ENCODE data around the gene ZNF776. TPM values are rescaled to one million over a fixed set of nuclear protein-coding genes. Genes with fewer than 3 reads are reported as not detected.
A peak's percentile ranks its signal among the peaks of the same experiment; 100 is the strongest.
"Not testable (repeated sequence)": the region's sequence is repeated elsewhere in the genome, so short reads cannot be mapped to it uniquely, and the experiment has no call there.

ZNF776 gene
- total and polyA plus RNA-seq, 2 donors: 11.1 to 31.1 TPM

GRCh38 chr19:57789288-57789687 lies 42.7 kb downstream of the ZNF776 start:
- DNase-seq (ENCODE audit: extremely low spot score): no peak
- 96% methylated on average over 4 of the region's 4 CpGs for WGBS
- Histone ChIP-seq H3K4me3 (ENCODE audit: low read depth, low read length) (no peak overlapping the region), H3K36me3 (ENCODE audit: insufficient read depth) (peaks cover 2% of the 10 kb centered on the region), H3K27ac (ENCODE audit: low read depth) (no peak overlapping the region), H3K4me1 (ENCODE audit: insufficient read depth) (no peaks in the 10 kb centered on the region)

DNA sequence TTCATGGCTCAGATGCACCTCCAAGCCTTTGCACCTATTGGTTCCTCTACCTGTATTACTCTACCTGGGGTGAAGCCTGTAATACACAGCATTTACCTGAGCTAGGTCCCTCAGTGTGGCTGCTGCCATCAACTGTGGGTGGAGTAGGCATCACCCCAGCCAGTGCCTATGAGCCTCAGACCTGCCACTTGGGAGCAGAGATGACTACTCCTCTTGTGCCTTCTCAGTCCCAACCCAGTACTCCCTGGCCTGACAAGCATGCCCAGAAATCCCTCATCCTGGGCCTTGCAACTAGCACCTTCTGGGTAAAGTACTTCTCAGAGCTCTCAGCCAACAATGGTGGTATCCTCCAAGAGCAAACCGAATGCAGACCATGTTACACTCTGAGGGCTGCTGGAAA lies 50.0 kb downstream of the ZNF776 start:
- H3K4me1 ChIP-seq (ENCODE audit: insufficient read depth); H3K27ac ChIP-seq (ENCODE audit: low read depth); DNase-seq (ENCODE audit: extremely low spot score); H3K4me3 ChIP-seq (ENCODE audit: low read depth, low read length); H3K36me3 ChIP-seq (ENCODE audit: insufficient read depth): not testable (repeated sequence)
- WGBS: 98% methylated on average over 1 of the region's 1 CpG

- H3K4me1 ChIP-seq (ENCODE audit: insufficient read depth): no peaks in the 10 kb centered on the region
- 57% methylated on average over 5 of the region's 5 CpGs for WGBS
- H3K36me3 ChIP-seq (ENCODE audit: insufficient read depth): no peaks in the 10 kb centered on the region
- DNase-seq (ENCODE audit: extremely low spot score): no peak
- H3K4me3 ChIP-seq (ENCODE audit: low read depth, low read length): no peak overlapping the region
- peak overlapping the region; percentile 38 for H3K27ac ChIP-seq (ENCODE audit: low read depth)
Observed at GRCh38 chr19:57800696-57801095, 54.1 kb downstream of the ZNF776 start.

- no peak overlapping the region for H3K4me3 ChIP-seq (ENCODE audit: low read depth, low read length)
- H3K4me1 ChIP-seq (ENCODE audit: insufficient read depth): no peaks in the 10 kb centered on the region
- WGBS: 88% methylated on average over 4 of the region's 4 CpGs
- DNase-seq (ENCODE audit: extremely low spot score): no peak
- H3K27ac ChIP-seq (ENCODE audit: low read depth): peak overlapping the region; percentile 78
- H3K36me3 ChIP-seq (ENCODE audit: insufficient read depth): peaks cover 2% of the 10 kb centered on the region
Observed at GRCh38 chr19:57802269-57802668, 55.7 kb downstream of the ZNF776 start.

DNA sequence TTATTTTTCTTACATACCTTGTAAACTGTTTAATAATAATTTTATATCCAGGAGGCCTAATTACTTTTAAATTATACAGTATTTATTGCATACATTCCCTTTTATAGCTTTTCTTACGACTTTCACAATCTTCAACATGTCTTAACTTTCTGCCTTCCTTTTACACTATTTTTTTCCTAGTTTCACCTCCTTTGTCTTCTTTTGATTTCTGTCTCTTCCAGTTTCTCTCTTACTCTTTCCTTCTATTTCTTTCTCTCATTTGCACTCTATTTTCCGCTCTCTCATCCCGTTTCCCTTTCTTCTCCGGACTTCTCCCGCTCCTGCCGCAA lies 56.6 kb downstream of the ZNF776 start:
- WGBS: 12% methylated on average over 6 of the region's 6 CpGs
- no peaks in the 10 kb centered on the region for H3K4me1 ChIP-seq (ENCODE audit: insufficient read depth)

GRCh38 chr19:57803594-57804325 lies 57.1 kb downstream of the ZNF776 start:
- DNase-seq (ENCODE audit: extremely low spot score): no peak
- H3K36me3 ChIP-seq (ENCODE audit: insufficient read depth): peaks cover 4% of the 10 kb centered on the region
- 3% methylated on average over 19 of the region's 19 CpGs for WGBS
- peak overlapping the region; percentile 48 for H3K4me3 ChIP-seq (ENCODE audit: low read depth, low read length)
- no peaks in the 10 kb centered on the region for H3K4me1 ChIP-seq (ENCODE audit: insufficient read depth)
- peak overlapping the region; percentile 93 for H3K27ac ChIP-seq (ENCODE audit: low read depth)

More for the DNA sequence above, 56.6 kb downstream of the ZNF776 start:
- no peak for DNase-seq (ENCODE audit: extremely low spot score)
- peak overlapping the region; percentile 93 for H3K27ac ChIP-seq (ENCODE audit: low read depth)
- H3K4me3 ChIP-seq (ENCODE audit: low read depth, low read length): peak overlapping the region; percentile 48
- H3K36me3 ChIP-seq (ENCODE audit: insufficient read depth): peaks cover 4% of the 10 kb centered on the region

DNA sequence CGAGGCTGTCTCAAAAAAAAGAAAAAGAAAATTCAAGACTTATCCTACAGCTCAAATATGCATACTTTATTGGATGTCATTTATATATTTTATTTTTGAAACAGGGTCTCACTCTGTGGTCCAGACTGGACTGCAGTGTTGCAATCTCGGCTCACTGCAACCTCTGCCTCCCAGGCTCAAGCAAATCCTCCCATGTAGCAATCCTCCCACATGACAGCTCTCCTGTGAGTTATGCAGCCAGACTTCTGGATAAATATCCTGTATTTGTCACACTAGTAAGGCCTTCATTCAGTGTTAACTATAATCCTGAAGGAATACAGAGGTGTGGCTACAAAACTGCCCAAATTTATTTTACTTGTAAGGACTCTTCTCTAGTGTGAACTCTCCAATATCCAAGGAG lies 60.9 kb downstream of the ZNF776 start:
- 94% methylated on average over 2 of the region's 2 CpGs for WGBS
- no peak overlapping the region for H3K4me3 ChIP-seq (ENCODE audit: low read depth, low read length)
- DNase-seq (ENCODE audit: extremely low spot score): no peak
- H3K4me1 ChIP-seq (ENCODE audit: insufficient read depth): no peaks in the 10 kb centered on the region
- no peak overlapping the region for H3K27ac ChIP-seq (ENCODE audit: low read depth)
- H3K36me3 ChIP-seq (ENCODE audit: insufficient read depth): peaks cover 4% of the 10 kb centered on the region

Other genes starting within 250 kb of the ZNF776 start
- 13.4 TPM for gene ZNF773, start 246.9 kb upstream of the ZNF776 start, total RNA-seq
- 7.1 TPM for gene ZNF773, start 246.9 kb upstream of the ZNF776 start, polyA plus RNA-seq
- gene ZNF549, start 219.5 kb upstream of the ZNF776 start, total RNA-seq: 14.8 TPM
- gene ZNF549, start 219.5 kb upstream of the ZNF776 start, polyA plus RNA-seq: 4.6 TPM
- 15.3 TPM for gene ZNF550, start 187.0 kb upstream of the ZNF776 start, total RNA-seq
- 7.2 TPM for gene ZNF550, start 187.0 kb upstream of the ZNF776 start, polyA plus RNA-seq
- 7.9 TPM for gene ZNF416, start 167.9 kb upstream of the ZNF776 start, total RNA-seq
- gene ZNF416, start 167.9 kb upstream of the ZNF776 start, polyA plus RNA-seq: 4.6 TPM
- 18.8 TPM for gene ZIK1, start 162.7 kb upstream of the ZNF776 start, total RNA-seq
- gene ZIK1, start 162.7 kb upstream of the ZNF776 start, polyA plus RNA-seq: 7.4 TPM
- 4.0 TPM for gene ZNF530, start 146.9 kb upstream of the ZNF776 start, total RNA-seq
- 4.1 TPM for gene ZNF530, start 146.9 kb upstream of the ZNF776 start, polyA plus RNA-seq
- 32.1 TPM for gene ZNF134, start 132.6 kb upstream of the ZNF776 start, total RNA-seq
- 17.6 TPM for gene ZNF134, start 132.6 kb upstream of the ZNF776 start, polyA plus RNA-seq
- 23.8 TPM for gene ZNF211, start 113.6 kb upstream of the ZNF776 start, total RNA-seq
- gene ZNF211, start 113.6 kb upstream of the ZNF776 start, polyA plus RNA-seq: 13.0 TPM
- gene ZSCAN4, start 77.9 kb upstream of the ZNF776 start, total RNA-seq: not detected
- 0.20 TPM for gene ZSCAN4, start 77.9 kb upstream of the ZNF776 start, polyA plus RNA-seq
- 17.5 TPM for gene ZNF551, start 64.8 kb upstream of the ZNF776 start, total RNA-seq
- 6.1 TPM for gene ZNF551, start 64.8 kb upstream of the ZNF776 start, polyA plus RNA-seq
- 29.3 TPM for gene ZNF154, start 37.6 kb upstream of the ZNF776 start, total RNA-seq
- 7.4 TPM for gene ZNF154, start 37.6 kb upstream of the ZNF776 start, polyA plus RNA-seq
- 11.9 TPM for gene ZNF671, start 19.2 kb upstream of the ZNF776 start, total RNA-seq
- gene ZNF671, start 19.2 kb upstream of the ZNF776 start, polyA plus RNA-seq: 7.8 TPM
- 33.8 TPM for gene ZNF586, start 22.9 kb downstream of the ZNF776 start, total RNA-seq
- gene ZNF586, start 22.9 kb downstream of the ZNF776 start, polyA plus RNA-seq: 9.2 TPM
- 24.5 TPM for gene ZNF552, start 68.1 kb downstream of the ZNF776 start, total RNA-seq
- 6.5 TPM for gene ZNF552, start 68.1 kb downstream of the ZNF776 start, polyA plus RNA-seq
- gene ZNF587B, start 83.5 kb downstream of the ZNF776 start, total RNA-seq: 29.1 TPM
- gene ZNF587B, start 83.5 kb downstream of the ZNF776 start, polyA plus RNA-seq: 3.8 TPM
- gene ZNF587, start 103.0 kb downstream of the ZNF776 start, total RNA-seq: 45.4 TPM
- 7.5 TPM for gene ZNF587, start 103.0 kb downstream of the ZNF776 start, polyA plus RNA-seq
- 19.2 TPM for gene ZNF814, start 142.2 kb downstream of the ZNF776 start, total RNA-seq
- 8.3 TPM for gene ZNF814, start 142.2 kb downstream of the ZNF776 start, polyA plus RNA-seq
- gene ZNF417, start 169.8 kb downstream of the ZNF776 start, total RNA-seq: 35.6 TPM
- gene ZNF417, start 169.8 kb downstream of the ZNF776 start, polyA plus RNA-seq: 5.1 TPM
- 18.7 TPM for gene ZNF418, start 188.6 kb downstream of the ZNF776 start, total RNA-seq
- gene ZNF418, start 188.6 kb downstream of the ZNF776 start, polyA plus RNA-seq: 4.5 TPM
- gene ZNF256, start 200.9 kb downstream of the ZNF776 start, total RNA-seq: 12.0 TPM
- gene ZNF256, start 200.9 kb downstream of the ZNF776 start, polyA plus RNA-seq: 5.9 TPM
- gene C19orf18, start 227.7 kb downstream of the ZNF776 start, total RNA-seq: 1.0 TPM
- 0.67 TPM for gene C19orf18, start 227.7 kb downstream of the ZNF776 start, polyA plus RNA-seq